ENCODE data around the gene PITPNM2.

GRCh38 chr12:123151457-123152454, 866 bp upstream of the PITPNM2 start:
- TF ChIP-seq CTCF (IDR thresholded peaks at IDR 0.05) (no peak; the same call in 1 of the 2 replicates), TEAD4 (IDR thresholded peaks at IDR 0.05; ENCODE audit: borderline replicate concordance, insufficient read depth) (no peak), TAF1 (IDR thresholded peaks at IDR 0.05; ENCODE audit: borderline replicate concordance, low read depth, low read length) (no peak), FOSL2 (IDR thresholded peaks at IDR 0.05; ENCODE audit: borderline replicate concordance, low read depth) (no peak), YY1 (IDR thresholded peaks at IDR 0.05; ENCODE audit: low read depth) (no peak), EP300 (IDR thresholded peaks at IDR 0.05; ENCODE audit: borderline replicate concordance in 1 of 2, low read depth in 1 of 2, low read length in 1 of 2) (no peak), ZBTB33 (IDR thresholded peaks at IDR 0.05; ENCODE audit: borderline replicate concordance, low read depth) (no peak)
- TF ChIP-seq, protein P1, sequence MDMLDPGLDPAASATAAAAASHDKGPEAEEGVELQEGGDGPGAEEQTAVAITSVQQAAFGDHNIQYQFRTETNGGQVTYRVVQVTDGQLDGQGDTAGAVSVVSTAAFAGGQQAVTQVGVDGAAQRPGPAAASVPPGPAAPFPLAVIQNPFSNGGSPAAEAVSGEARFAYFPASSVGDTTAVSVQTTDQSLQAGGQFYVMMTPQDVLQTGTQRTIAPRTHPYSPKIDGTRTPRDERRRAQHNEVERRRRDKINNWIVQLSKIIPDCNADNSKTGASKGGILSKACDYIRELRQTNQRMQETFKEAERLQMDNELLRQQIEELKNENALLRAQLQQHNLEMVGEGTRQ (IDR thresholded peaks at IDR 0.05; ENCODE audit: borderline replicate concordance, low read depth, low read length): no peak

Measured in SK-N-SH (cell line).